Upper lobe of left lung (tissue), 6 donors: ENCODE results near the gene MLN. TPM values are rescaled to one million over a fixed set of nuclear protein-coding genes. Genes with fewer than 3 reads are reported as not detected.

Experiments
- ATAC-seq, 2 donors: fragments of 200-7000 bp; cut with Tn5 transposase; one replicate each; pipeline ENCODE4 v1.9.1; 2022; ENCODE audit warnings: mild to moderate bottlenecking in 2 of 2, moderate library complexity in 2 of 2; ENCODE audit not compliant: low FRiP score in 2 of 2
- DNase-seq, 2 donors: peaks; one replicate each; pipeline ENCODE4 v3.0.0-alpha.2; 2019 to 2020
- H3K27ac ChIP-seq, 4 donors: fragments of 200-600 bp; sonication (generic); one replicate each; pipeline ENCODE4 v1.5.1; 2016 to 2019
- H3K27me3 ChIP-seq, 4 donors: fragments of 200-600 bp; sonication (generic); one replicate each; pipeline ENCODE4 v1.5.1; 2017 to 2019
- H3K36me3 ChIP-seq, 4 donors: fragments of 200-600 bp; sonication (generic); one replicate each; pipeline ENCODE4 v1.5.1; 2016 to 2019
- H3K4me1 ChIP-seq, 4 donors: fragments of 200-600 bp; sonication (generic); one replicate each; pipeline ENCODE4 v1.5.1; 2018 to 2019
- H3K4me3 ChIP-seq, 4 donors: fragments of 200-600 bp; sonication (generic); one replicate each; pipeline ENCODE4 v1.5.1; 2017 to 2019; ENCODE audit warnings: mild to moderate bottlenecking in 2 of 4, moderate library complexity in 1 of 4
- H3K9me3 ChIP-seq, 4 donors: fragments of 200-600 bp; sonication (generic); one replicate each; pipeline ENCODE4 v1.5.1; 2018 to 2019
- CTCF ChIP-seq, 6 experiments: fragments of 450-650 bp in 4 of 6; fragments of 200-600 bp in 2 of 6; sonication (generic) in 2 of 6; IDR thresholded peaks; one replicate each; pipeline ENCODE4 v1.5.1; 2016 to 2019; ENCODE audit warnings: antibody characterized with exemption in 6 of 6
- EP300 ChIP-seq, 4 donors: sonication (generic); formaldehyde crosslinking; IDR thresholded peaks; one replicate each; pipeline ENCODE4 v1.5.1; 2017; ENCODE audit warnings: antibody characterized with exemption in 4 of 4, control low read depth in 2 of 4
- POLR2A ChIP-seq, 4 donors: fragments of 450-650 bp; IDR thresholded peaks; one replicate each; pipeline ENCODE4 v1.5.1; 2016 to 2017; ENCODE audit warnings: antibody characterized with exemption in 4 of 4, mild to moderate bottlenecking in 2 of 4
- POLR2AphosphoS5 ChIP-seq, 2 donors: sonication (generic); formaldehyde crosslinking; IDR thresholded peaks; one replicate each; pipeline ENCODE4 v1.5.1; 2017; ENCODE audit warnings: antibody characterized with exemption in 2 of 2
- WGBS, 2 donors: methylation state at CpG; one replicate each; pipeline ENCODE4 v1.1.5; 2017 to 2018; 5-methylcytosine and 5-hydroxymethylcytosine counted together
- total RNA-seq, 6 donors: library from RNA; depleted of rRNA in 4 of 6; stranded (reverse); fragments of >200 nt in 4 of 6; gene quantifications; one replicate each; pipeline versions ENCODE4 v1.1.0 to v1.2.1, GENCODE V29; 2016 to 2021
- donor health status: DM: no; HTN: no; CAD: no; lungs with moderate emphysema.
- donor health status: DM: no; HTN: yes; CAD: no; lungs with severe emphysema.

MLN gene
- total RNA-seq, 6 donors from 2014 or later: not detected

GRCh38 chr6:33765368-33765767 is 38.4 kb downstream of the MLN start:
- Histone ChIP-seq H3K4me3 (no peak overlapping the region), H3K27ac (no peak overlapping the region), H3K9me3 (no peaks in the 10 kb centered on the region), H3K4me1 (peaks cover 15 to 21% (median 18%) of the 10 kb centered on the region in 4 donors), H3K36me3 (no peaks in the 10 kb centered on the region), H3K27me3 (no peaks in the 10 kb centered on the region)
- TF ChIP-seq EP300 (IDR thresholded peaks at IDR 0.05): no peak
- no peak for TF ChIP-seq POLR2AphosphoS5 (IDR thresholded peaks at IDR 0.05)
- no peak for TF ChIP-seq POLR2A (IDR thresholded peaks at IDR 0.05)
- no peak for TF ChIP-seq CTCF (IDR thresholded peaks at IDR 0.05)
- WGBS, 2 donors: 90 to 92% methylated on average over 8 to 9 of the region's 9 CpGs
- DNase-seq (no peak), ATAC-seq (no peak)

GRCh38 chr6:33764036-33764435 is 39.8 kb downstream of the MLN start:
- H3K9me3 ChIP-seq: no peaks in the 10 kb centered on the region
- H3K36me3 ChIP-seq: no peaks in the 10 kb centered on the region
- WGBS, 2 donors: 85 to 91% methylated on average over 2 of the region's 2 CpGs
- TF ChIP-seq POLR2A (IDR thresholded peaks at IDR 0.05) (no peak), CTCF (IDR thresholded peaks at IDR 0.05) (no peak), POLR2AphosphoS5 (IDR thresholded peaks at IDR 0.05) (no peak), EP300 (IDR thresholded peaks at IDR 0.05) (no peak)
- H3K4me1 ChIP-seq: peaks cover 8 to 11% (median 9%) of the 10 kb centered on the region in 4 donors
- no peak overlapping the region for H3K27ac ChIP-seq
- DNase-seq (no peak), ATAC-seq (no peak)
- no peak overlapping the region for H3K4me3 ChIP-seq
- H3K27me3 ChIP-seq: no peaks in the 10 kb centered on the region

- no peak for TF ChIP-seq POLR2AphosphoS5 (IDR thresholded peaks at IDR 0.05)
- TF ChIP-seq EP300 (IDR thresholded peaks at IDR 0.05): no peak
- no peak for TF ChIP-seq CTCF (IDR thresholded peaks at IDR 0.05)
- no peak for TF ChIP-seq POLR2A (IDR thresholded peaks at IDR 0.05)
- Histone ChIP-seq H3K9me3 (no peaks in the 10 kb centered on the region), H3K4me3 (no peak overlapping the region), H3K4me1 (peaks cover 4 to 8% (median 6%) of the 10 kb centered on the region in 4 donors), H3K27me3 (no peaks in the 10 kb centered on the region), H3K36me3 (no peaks in the 10 kb centered on the region), H3K27ac (no peak overlapping the region)
- WGBS, 2 donors: 56 to 66% methylated on average over 5 to 6 of the region's 6 CpGs
- ATAC-seq: no peak
- no peak for DNase-seq
Observed at GRCh38 chr6:33763483-33763882, 40.3 kb downstream of the MLN start.

- 78 to 84% methylated on average over 4 of the region's 4 CpGs for WGBS, 2 donors
- DNase-seq: no peak
- peaks cover 0 to 8% (median 4%) of the 10 kb centered on the region in 4 donors for H3K4me1 ChIP-seq
Observed at GRCh38 chr6:33762713-33763112, 41.1 kb downstream of the MLN start.

More at GRCh38 chr6:33762713-33763112, 41.1 kb downstream of the MLN start:
- ATAC-seq: no peak
- no peak for TF ChIP-seq EP300 (IDR thresholded peaks at IDR 0.05)
- no peak for TF ChIP-seq POLR2AphosphoS5 (IDR thresholded peaks at IDR 0.05)
- TF ChIP-seq CTCF (IDR thresholded peaks at IDR 0.05): no peak
- TF ChIP-seq POLR2A (IDR thresholded peaks at IDR 0.05): no peak
- Histone ChIP-seq H3K9me3 (no peaks in the 10 kb centered on the region), H3K27ac (no peak overlapping the region), H3K4me3 (no peak overlapping the region), H3K36me3 (no peaks in the 10 kb centered on the region), H3K27me3 (no peaks in the 10 kb centered on the region)
